ELR (cell line): ENCODE data around the gene PSD4.

ENCODE experiments used
- DNase-seq: peaks from one replicate; pipeline ENCODE4 v3.0.0-alpha.2; 2015; ENCODE audit warnings: low read depth

Gene PSD4

GRCh38 chr2:113167962-113168340 lies 5.8 kb upstream of the PSD4 start:
- no peak for DNase-seq

GRCh38 chr2:113169002-113169530 lies 4.7 kb upstream of the PSD4 start:
- DNase-seq: no peak

GRCh38 chr2:113169586-113169985 lies 4.2 kb upstream of the PSD4 start:
- no peak for DNase-seq

GRCh38 chr2:113171334-113172075 lies 2.3 kb upstream of the PSD4 start:
- DNase-seq: no peak

- no peak for DNase-seq
Observed at GRCh38 chr2:113172721-113173541, 840 bp upstream of the PSD4 start.

GRCh38 chr2:113174376-113174750 lies 592 bp downstream of the PSD4 start:
- no peak for DNase-seq

- no peak for DNase-seq
Observed at GRCh38 chr2:113175042-113175628, 1.4 kb downstream of the PSD4 start.

GRCh38 chr2:113175736-113176695 lies 2.2 kb downstream of the PSD4 start:
- no peak for DNase-seq

GRCh38 chr2:113176696-113177355 lies 3.1 kb downstream of the PSD4 start:
- no peak for DNase-seq

GRCh38 chr2:113178069-113178746 lies 4.4 kb downstream of the PSD4 start:
- DNase-seq: no peak

- peak; percentile 21 for DNase-seq
Observed at GRCh38 chr2:113178891-113179290, 5.1 kb downstream of the PSD4 start.

- no peak for DNase-seq
Observed at GRCh38 chr2:113179446-113180045, 5.8 kb downstream of the PSD4 start.

- no peak for DNase-seq
Observed at GRCh38 chr2:113180131-113180946, 6.6 kb downstream of the PSD4 start.

- DNase-seq: no peak
Observed at GRCh38 chr2:113181258-113182051, 7.7 kb downstream of the PSD4 start.

- no peak for DNase-seq
Observed at GRCh38 chr2:113182471-113183260, 8.9 kb downstream of the PSD4 start.

- no peak for DNase-seq
Observed at GRCh38 chr2:113183264-113183663, 9.5 kb downstream of the PSD4 start.

GRCh38 chr2:113183703-113184102 lies 9.9 kb downstream of the PSD4 start:
- DNase-seq: no peak
